Body of pancreas (tissue), 4 donors: ENCODE data around the gene THEMIS.

Experiments
- POLR2A ChIP-seq, 3 donors: fragments of 450-650 bp; IDR thresholded peaks; one replicate each; pipeline ENCODE4 v1.6.1; 2016; ENCODE audit warnings: antibody characterized with exemption in 3 of 3, mild to moderate bottlenecking in 2 of 3
- TF ChIP-seq, protein P1 (sequence below), 7 experiments: fragments of 450-650 bp in 4 of 7; fragments of 200-600 bp in 3 of 7; sonication (generic) in 3 of 7; IDR thresholded peaks; one replicate each; pipeline ENCODE4 v1.5.1; 2016 to 2019; ENCODE audit warnings: antibody characterized with exemption in 7 of 7

- TF ChIP-seq, protein P1, sequence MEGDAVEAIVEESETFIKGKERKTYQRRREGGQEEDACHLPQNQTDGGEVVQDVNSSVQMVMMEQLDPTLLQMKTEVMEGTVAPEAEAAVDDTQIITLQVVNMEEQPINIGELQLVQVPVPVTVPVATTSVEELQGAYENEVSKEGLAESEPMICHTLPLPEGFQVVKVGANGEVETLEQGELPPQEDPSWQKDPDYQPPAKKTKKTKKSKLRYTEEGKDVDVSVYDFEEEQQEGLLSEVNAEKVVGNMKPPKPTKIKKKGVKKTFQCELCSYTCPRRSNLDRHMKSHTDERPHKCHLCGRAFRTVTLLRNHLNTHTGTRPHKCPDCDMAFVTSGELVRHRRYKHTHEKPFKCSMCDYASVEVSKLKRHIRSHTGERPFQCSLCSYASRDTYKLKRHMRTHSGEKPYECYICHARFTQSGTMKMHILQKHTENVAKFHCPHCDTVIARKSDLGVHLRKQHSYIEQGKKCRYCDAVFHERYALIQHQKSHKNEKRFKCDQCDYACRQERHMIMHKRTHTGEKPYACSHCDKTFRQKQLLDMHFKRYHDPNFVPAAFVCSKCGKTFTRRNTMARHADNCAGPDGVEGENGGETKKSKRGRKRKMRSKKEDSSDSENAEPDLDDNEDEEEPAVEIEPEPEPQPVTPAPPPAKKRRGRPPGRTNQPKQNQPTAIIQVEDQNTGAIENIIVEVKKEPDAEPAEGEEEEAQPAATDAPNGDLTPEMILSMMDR (IDR thresholded peaks at IDR 0.05) = no peak
- TF ChIP-seq POLR2A (IDR thresholded peaks at IDR 0.05) = no peak
Measured at GRCh38 chr6:127924440-127924839, 23.6 kb upstream of the THEMIS start.
